ENCODE measurements around the gene SOCS1. TPM values are rescaled to one million over a fixed set of nuclear protein-coding genes. Genes with fewer than 3 reads are reported as not detected.
"Not testable (repeated sequence)": the region's sequence is repeated elsewhere in the genome, so short reads cannot be mapped to it uniquely, and the experiment has no call there.

The SOCS1 gene
- total RNA-seq, 1 experiment from 2014 or later, result 16.4 TPM

- Histone ChIP-seq H3K36me3 (replicated peaks; ENCODE audit: control insufficient read depth, insufficient read depth, low read length) (no peaks in the 10 kb centered on the region), H3K4me3 (ENCODE audit: insufficient read depth, low read depth, low read length) (no peak overlapping the region), H3K27me3 (ENCODE audit: control insufficient read depth, insufficient read depth, low read length) (no peaks in the 10 kb centered on the region)
- DNase-seq, result peak; percentile 80
Observed at GRCh38 chr16:11233727-11234376, 22.2 kb downstream of the SOCS1 start.

DNA sequence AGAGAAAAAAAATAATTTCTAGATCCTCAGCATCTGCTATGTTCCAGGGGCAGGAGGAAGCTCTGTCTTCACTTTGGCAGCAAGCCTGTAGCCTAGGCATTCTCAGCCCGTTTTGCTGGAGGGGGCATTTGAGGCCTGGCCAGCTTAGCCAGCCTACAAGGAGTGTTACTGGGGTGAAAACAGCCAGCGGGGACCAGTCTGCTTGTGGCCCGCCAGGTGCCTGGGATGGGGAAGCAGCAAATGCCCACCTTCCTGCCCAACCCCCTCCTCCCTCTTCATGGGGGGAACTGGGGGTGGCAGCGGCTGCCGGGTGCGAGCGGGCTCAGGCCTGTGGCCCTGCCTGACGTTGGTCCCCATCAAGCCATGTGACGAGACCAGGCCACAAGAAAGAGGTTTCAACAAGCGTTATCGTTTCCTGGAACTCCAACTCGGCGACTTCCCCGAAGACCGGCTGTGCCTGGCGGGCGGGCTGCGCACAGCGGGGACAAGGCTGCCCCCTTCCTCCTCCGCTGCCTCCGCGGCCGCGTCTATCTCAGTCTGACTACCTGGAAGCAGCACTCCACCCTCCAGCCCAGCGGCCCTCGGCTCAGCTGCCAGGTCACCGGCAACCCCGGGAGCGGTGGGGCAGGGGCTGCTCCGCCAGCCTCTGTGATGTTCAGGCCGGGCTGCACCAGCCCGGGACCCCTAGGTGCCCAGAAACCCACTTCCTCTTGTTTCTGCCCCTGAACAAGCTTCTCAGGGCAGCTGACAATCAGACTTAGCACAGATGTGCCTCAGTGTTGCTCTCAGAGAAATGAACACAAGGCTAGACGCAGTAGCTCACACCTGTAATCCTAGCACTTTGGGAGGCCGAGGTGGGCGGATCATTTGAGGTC, 22.9 kb downstream of the SOCS1 start:
- Histone ChIP-seq H3K27me3 (ENCODE audit: control insufficient read depth, insufficient read depth, low read length) (no peaks in the 10 kb centered on the region), H3K36me3 (replicated peaks; ENCODE audit: control insufficient read depth, insufficient read depth, low read length) (no peaks in the 10 kb centered on the region), H3K4me3 (ENCODE audit: insufficient read depth, low read depth, low read length) (no peak overlapping the region)
- peak; percentile 89 for DNase-seq

DNA sequence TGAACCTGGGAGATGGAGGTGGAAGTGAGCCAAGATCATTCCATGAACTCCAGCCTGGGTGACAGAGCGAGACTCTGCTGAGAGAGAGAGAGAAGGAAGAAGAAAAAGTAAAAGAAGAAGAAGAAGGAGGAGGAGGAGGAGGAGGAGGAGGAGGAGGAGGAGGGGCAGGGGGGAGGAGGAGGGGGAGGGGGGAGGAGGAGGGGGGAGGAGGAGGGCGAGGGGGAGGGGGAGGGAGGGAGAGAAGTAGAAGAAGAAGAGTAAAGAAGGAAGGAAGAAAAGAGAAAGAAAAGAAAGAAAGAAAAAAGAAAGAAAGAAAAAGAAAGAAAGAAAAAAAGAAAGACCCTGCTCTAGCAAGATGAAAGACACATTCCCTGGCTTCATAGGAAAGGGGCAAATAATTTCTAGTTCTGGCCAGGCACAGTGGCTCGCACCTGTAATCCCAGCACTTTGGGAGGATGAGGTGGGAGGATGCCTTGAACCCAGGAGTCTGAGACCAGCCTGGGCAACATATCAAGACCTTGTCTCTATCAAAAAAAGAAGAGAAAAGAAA, 23.6 kb downstream of the SOCS1 start:
- Histone ChIP-seq H3K36me3 (replicated peaks; ENCODE audit: control insufficient read depth, insufficient read depth, low read length) (no peaks in the 10 kb centered on the region), H3K27me3 (ENCODE audit: control insufficient read depth, insufficient read depth, low read length) (no peaks in the 10 kb centered on the region), H3K4me3 (ENCODE audit: insufficient read depth, low read depth, low read length) (no peak overlapping the region)
- DNase-seq, result no peak

GRCh38 chr16:11231367-11231970, 24.5 kb downstream of the SOCS1 start:
- Histone ChIP-seq H3K27me3 (ENCODE audit: control insufficient read depth, insufficient read depth, low read length) (no peaks in the 10 kb centered on the region), H3K36me3 (replicated peaks; ENCODE audit: control insufficient read depth, insufficient read depth, low read length) (no peaks in the 10 kb centered on the region), H3K4me3 (ENCODE audit: insufficient read depth, low read depth, low read length) (no peak overlapping the region)
- DNase-seq, result no peak

DNA sequence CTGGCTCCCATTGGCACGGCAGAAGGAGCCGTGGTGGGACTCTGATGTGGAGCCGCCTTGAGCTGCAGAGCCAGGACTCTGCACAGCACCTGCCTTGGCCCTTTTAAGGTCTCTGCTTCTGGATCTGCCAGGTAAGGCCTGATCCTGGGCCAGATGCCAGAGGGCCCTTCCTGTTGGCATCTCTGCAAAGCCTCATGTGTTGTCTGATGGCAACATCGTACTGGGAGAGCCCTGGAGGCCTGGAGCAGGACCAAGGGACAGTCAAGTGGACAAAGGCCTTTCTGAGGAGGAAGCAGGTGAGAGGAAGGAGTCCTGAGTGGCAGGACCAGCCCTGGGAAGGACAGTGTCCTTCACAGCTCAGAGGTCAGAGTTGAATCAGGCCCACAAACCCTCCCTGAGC, 26.1 kb downstream of the SOCS1 start:
- no peaks in the 10 kb centered on the region for H3K27me3 ChIP-seq (ENCODE audit: control insufficient read depth, insufficient read depth, low read length)

GRCh38 chr16:11229432-11229831, 26.6 kb downstream of the SOCS1 start:
- Histone ChIP-seq H3K36me3 (replicated peaks; ENCODE audit: control insufficient read depth, insufficient read depth, low read length) (no peaks in the 10 kb centered on the region), H3K27me3 (ENCODE audit: control insufficient read depth, insufficient read depth, low read length) (no peaks in the 10 kb centered on the region), H3K4me3 (ENCODE audit: insufficient read depth, low read depth, low read length) (no peak overlapping the region)
- DNase-seq, result no peak

More for the DNA sequence above, 26.1 kb downstream of the SOCS1 start:
- H3K36me3 ChIP-seq (replicated peaks; ENCODE audit: control insufficient read depth, insufficient read depth, low read length), result no peaks in the 10 kb centered on the region
- H3K4me3 ChIP-seq (ENCODE audit: insufficient read depth, low read depth, low read length), result no peak overlapping the region
- DNase-seq, result no peak

DNA sequence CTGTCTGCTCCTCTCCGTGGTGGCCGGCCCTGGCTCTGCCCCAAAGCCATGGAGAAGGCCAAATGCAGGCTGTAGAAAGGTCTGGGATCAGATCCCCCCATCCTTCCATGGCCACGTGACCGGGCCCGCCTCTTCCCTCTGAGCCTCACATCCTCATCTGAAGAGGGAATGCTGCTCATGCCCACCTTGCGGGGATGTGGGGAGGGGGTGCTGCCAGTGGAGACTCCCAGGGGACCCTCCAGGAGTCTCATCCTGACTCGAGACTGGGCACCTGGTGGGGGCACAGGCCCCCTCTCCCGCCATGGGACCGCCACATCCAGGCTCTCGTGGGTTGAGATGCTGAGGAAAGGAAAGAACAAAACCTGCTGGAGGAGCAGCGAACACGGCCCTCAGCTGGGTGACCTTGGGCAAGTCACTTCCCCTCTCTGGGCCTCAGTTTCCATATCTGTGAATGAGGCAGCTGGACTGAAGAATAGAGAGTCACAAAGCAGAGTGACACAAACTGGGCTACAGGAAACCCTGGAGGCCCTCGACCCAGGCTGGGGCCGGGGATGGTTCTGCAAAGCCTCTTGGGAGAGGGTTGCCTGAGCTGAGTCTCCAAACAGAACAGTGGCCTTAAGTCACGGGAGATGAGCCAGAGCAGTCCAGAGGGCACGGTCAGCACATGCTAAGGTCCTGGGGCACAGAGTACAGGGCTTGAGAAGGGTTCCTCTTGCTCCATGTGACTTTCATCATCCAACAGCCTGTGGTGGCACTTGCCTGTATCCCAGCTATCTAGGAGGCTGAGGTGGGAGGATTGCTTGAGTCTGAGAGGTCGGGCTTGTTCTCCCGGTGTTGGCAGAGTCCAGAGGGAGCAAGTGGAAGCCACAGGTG, 30.1 kb downstream of the SOCS1 start:
- DNase-seq, result no peak
- H3K27me3 ChIP-seq (ENCODE audit: control insufficient read depth, insufficient read depth, low read length), result no peaks in the 10 kb centered on the region
- H3K4me3 ChIP-seq (ENCODE audit: insufficient read depth, low read depth, low read length), result no peak overlapping the region
- no peaks in the 10 kb centered on the region for H3K36me3 ChIP-seq (replicated peaks; ENCODE audit: control insufficient read depth, insufficient read depth, low read length)

DNA sequence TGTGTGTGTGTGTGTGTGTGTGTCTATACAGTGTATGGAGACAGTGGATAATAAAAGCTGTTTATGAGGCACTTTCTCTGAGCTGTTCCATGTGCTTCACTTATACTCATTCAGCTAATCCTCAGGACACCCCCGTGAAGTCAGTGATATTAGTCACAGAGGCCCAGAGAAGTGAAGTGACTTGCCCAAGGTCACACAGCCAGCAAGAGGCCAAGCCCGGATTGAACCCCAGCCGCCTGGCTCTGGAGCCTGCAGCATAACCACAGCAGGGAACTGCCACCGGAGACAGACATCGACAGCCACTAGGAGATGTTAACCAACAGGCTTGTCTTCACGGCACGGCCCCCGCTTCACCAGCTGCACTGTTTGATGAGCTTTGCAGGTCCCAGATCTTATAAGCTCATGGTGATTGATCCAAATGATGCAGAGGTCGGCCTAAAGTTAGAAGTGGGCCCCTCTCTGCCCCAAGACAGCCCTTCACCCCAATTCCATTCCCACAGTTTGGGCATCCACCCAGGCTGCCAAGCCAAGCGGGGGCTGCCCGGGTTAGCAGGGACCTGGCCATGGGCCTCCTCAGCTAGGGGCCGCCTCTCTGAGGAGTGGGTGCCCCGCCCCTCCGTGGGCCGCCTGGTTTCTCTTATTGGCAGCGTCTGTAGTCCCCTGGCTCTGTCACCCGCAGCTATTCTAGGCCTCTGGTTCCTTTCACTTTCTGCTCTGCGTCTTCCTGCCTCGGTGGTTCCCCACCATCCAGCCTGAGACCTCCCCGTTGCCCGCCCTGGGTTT, 30.9 kb downstream of the SOCS1 start:
- Histone ChIP-seq H3K27me3 (ENCODE audit: control insufficient read depth, insufficient read depth, low read length) (no peaks in the 10 kb centered on the region), H3K36me3 (replicated peaks; ENCODE audit: control insufficient read depth, insufficient read depth, low read length) (no peaks in the 10 kb centered on the region), H3K4me3 (ENCODE audit: insufficient read depth, low read depth, low read length) (no peak overlapping the region)
- no peak for DNase-seq

DNA sequence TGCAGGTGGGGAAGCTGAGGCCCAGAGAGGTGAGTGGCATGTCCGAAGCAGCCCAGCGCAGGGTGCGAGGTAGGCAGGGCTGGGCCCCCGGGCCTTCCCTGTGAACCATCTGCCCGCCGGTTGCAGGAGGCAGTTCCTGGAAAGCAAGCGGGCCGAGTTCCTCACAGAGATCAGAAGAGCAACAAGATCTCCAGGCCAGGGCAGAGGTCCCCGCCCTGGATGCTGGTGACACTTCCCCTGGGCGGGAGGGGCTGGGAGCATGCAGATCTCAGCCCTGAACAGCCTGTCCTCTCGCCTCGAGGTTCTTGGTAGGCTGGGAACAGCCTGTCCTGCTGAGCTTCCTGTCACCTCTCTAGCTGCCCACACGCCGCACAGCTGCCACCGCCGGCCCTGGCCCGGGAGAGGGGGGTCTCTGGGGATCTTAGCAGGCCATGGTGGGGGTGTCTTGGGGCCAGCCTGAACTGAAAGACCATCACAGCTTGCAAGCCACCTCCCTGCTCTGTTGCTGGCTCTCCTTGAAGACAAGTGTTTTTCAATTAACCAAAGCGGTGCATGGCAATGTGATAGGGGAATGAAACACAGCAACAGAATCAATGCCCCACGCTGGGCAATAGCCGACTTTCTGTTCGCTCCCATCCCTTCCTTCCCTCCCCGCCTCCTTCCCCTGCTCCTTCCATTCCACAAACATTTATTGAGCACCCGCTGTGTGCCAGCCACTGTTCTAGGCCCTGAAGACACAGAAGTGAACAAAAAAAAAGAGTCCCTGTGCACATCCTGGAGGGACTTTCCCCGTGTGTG, 31.7 kb downstream of the SOCS1 start:
- no peaks in the 10 kb centered on the region for H3K36me3 ChIP-seq (replicated peaks; ENCODE audit: control insufficient read depth, insufficient read depth, low read length)
- DNase-seq, result peak; percentile 82
- no peak overlapping the region for H3K4me3 ChIP-seq (ENCODE audit: insufficient read depth, low read depth, low read length)
- no peaks in the 10 kb centered on the region for H3K27me3 ChIP-seq (ENCODE audit: control insufficient read depth, insufficient read depth, low read length)

DNA sequence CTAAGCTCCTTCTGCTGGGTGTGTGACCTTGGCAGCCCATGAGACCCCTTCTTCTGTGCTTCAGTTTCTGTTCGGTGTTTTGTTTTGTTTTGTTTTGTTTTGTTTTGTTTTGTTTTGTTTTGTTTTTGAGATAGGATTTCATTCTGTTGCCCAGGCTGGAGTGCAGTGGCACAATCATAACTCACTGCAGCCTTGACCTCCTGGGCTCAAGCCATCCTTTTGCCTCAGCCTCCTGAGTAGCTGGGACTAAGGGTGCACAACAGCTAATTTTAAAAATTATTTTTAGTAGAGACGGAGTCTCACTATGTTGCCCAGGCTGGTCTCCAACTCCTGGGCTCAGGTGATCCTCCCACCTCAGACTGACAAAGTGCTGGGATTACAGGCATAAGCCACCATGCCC, 35.5 kb downstream of the SOCS1 start:
- not testable (repeated sequence) for DNase-seq; H3K4me3 ChIP-seq (ENCODE audit: insufficient read depth, low read depth, low read length); H3K36me3 ChIP-seq (replicated peaks; ENCODE audit: control insufficient read depth, insufficient read depth, low read length); H3K27me3 ChIP-seq (ENCODE audit: control insufficient read depth, insufficient read depth, low read length)

GRCh38 chr16:11219178-11219577, 36.8 kb downstream of the SOCS1 start:
- Histone ChIP-seq H3K27me3 (ENCODE audit: control insufficient read depth, insufficient read depth, low read length) (no peaks in the 10 kb centered on the region), H3K4me3 (ENCODE audit: insufficient read depth, low read depth, low read length) (no peak overlapping the region), H3K36me3 (replicated peaks; ENCODE audit: control insufficient read depth, insufficient read depth, low read length) (no peaks in the 10 kb centered on the region)
- no peak for DNase-seq

DNA sequence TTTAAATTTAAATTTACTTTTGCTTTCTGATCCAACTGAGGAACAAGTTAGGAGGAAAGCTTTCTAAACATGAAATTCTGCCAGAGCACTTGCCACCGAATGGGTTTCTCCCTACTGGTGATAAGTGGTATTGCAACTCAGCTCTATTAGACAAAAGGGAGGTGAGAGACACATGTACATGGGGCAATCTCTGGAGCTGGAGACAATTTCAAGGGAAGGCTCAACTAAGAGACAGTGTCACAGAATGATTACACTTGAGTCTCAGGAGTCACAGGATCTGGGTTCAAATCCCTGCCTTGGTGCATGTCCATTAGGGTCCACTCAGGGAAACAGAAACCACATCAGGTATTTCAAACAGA, 37.4 kb downstream of the SOCS1 start:
- Histone ChIP-seq H3K4me3 (ENCODE audit: insufficient read depth, low read depth, low read length) (no peak overlapping the region), H3K36me3 (replicated peaks; ENCODE audit: control insufficient read depth, insufficient read depth, low read length) (no peaks in the 10 kb centered on the region), H3K27me3 (ENCODE audit: control insufficient read depth, insufficient read depth, low read length) (no peaks in the 10 kb centered on the region)
- no peak for DNase-seq
